HL-60 (cell line): Measurements from ENCODE around the gene CLNK.

Experiments used
- DNase-seq, 2 experiments: peaks; one replicate each; pipeline ENCODE4 v3.0.0-alpha.2; 2010 to 2020; ENCODE audit warnings: low read depth in 1 of 2, low spot score in 1 of 2
- H3K27ac ChIP-seq: fragments of 250-450 bp; sonication (Bioruptor Pico); replicated peaks from 2 replicates; pipeline ENCODE4 v1.5.1; 2020; ENCODE audit warnings: mild to moderate bottlenecking, moderate library complexity
- H3K27me3 ChIP-seq: fragments of 250-450 bp; sonication (Bioruptor Pico); 2 replicates; pipeline ENCODE4 v1.5.1; 2021; ENCODE audit warnings: mild to moderate bottlenecking, moderate library complexity; ENCODE audit not compliant: insufficient read depth, poor library complexity, severe bottlenecking
- H3K4me3 ChIP-seq: replicated peaks from 2 replicates; pipeline ENCODE4 v1.5.1; 2011; ENCODE audit warnings: mild to moderate bottlenecking, control low read depth, low read length; ENCODE audit not compliant: insufficient read depth
- GABPA ChIP-seq: IDR thresholded peaks from 2 replicates; pipeline ENCODE4 v1.6.1; 2012; ENCODE audit warnings: low read depth
- POLR2AphosphoS5 ChIP-seq: IDR thresholded peaks from 2 replicates; pipeline ENCODE4 v1.6.1; 2012; ENCODE audit warnings: low read depth
- SPI1 ChIP-seq: IDR thresholded peaks from 2 replicates; pipeline ENCODE4 v1.6.1; 2012; ENCODE audit warnings: low read depth, mild to moderate bottlenecking, borderline replicate concordance
- TF ChIP-seq, protein P1 (sequence below): IDR thresholded peaks from 2 replicates; pipeline ENCODE4 v1.6.1; 2012; ENCODE audit warnings: low read depth; ENCODE audit not compliant: insufficient replicate concordance
- TF ChIP-seq, protein P2 (sequence below): IDR thresholded peaks from one replicate; pipeline ENCODE4 v1.5.1; 2011; ENCODE audit warnings: low read length, control low read depth, inconsistent platforms; ENCODE audit not compliant: insufficient read depth

The CLNK gene

DNA sequence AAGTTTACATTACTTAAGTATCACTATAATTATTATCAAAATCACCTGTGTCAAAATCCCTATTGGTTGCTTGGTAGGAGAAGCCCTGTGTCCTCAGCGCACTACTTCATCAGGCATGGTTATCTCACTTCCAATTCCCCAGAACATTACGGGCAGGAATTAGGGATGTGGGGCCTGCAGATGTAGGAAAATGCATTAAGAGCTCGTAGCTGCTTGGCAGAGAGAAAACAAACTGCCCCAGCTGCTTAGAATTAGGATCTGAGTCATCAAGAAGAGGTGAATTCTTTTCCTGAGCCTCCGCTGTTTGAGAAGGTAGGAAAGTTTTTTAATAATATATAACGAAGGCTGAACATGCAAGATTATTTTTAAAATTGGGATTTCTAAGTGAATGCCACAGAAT, 31.1 kb upstream of the CLNK start:
- H3K27ac ChIP-seq = no peak overlapping the region
- no peak overlapping the region for H3K4me3 ChIP-seq
- no peak for DNase-seq
- no peaks in the 10 kb centered on the region for H3K27me3 ChIP-seq
- no peak for TF ChIP-seq GABPA
- TF ChIP-seq, protein P1, sequence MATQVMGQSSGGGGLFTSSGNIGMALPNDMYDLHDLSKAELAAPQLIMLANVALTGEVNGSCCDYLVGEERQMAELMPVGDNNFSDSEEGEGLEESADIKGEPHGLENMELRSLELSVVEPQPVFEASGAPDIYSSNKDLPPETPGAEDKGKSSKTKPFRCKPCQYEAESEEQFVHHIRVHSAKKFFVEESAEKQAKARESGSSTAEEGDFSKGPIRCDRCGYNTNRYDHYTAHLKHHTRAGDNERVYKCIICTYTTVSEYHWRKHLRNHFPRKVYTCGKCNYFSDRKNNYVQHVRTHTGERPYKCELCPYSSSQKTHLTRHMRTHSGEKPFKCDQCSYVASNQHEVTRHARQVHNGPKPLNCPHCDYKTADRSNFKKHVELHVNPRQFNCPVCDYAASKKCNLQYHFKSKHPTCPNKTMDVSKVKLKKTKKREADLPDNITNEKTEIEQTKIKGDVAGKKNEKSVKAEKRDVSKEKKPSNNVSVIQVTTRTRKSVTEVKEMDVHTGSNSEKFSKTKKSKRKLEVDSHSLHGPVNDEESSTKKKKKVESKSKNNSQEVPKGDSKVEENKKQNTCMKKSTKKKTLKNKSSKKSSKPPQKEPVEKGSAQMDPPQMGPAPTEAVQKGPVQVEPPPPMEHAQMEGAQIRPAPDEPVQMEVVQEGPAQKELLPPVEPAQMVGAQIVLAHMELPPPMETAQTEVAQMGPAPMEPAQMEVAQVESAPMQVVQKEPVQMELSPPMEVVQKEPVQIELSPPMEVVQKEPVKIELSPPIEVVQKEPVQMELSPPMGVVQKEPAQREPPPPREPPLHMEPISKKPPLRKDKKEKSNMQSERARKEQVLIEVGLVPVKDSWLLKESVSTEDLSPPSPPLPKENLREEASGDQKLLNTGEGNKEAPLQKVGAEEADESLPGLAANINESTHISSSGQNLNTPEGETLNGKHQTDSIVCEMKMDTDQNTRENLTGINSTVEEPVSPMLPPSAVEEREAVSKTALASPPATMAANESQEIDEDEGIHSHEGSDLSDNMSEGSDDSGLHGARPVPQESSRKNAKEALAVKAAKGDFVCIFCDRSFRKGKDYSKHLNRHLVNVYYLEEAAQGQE = no peak
- TF ChIP-seq POLR2AphosphoS5 = no peak
- TF ChIP-seq, protein P2, sequence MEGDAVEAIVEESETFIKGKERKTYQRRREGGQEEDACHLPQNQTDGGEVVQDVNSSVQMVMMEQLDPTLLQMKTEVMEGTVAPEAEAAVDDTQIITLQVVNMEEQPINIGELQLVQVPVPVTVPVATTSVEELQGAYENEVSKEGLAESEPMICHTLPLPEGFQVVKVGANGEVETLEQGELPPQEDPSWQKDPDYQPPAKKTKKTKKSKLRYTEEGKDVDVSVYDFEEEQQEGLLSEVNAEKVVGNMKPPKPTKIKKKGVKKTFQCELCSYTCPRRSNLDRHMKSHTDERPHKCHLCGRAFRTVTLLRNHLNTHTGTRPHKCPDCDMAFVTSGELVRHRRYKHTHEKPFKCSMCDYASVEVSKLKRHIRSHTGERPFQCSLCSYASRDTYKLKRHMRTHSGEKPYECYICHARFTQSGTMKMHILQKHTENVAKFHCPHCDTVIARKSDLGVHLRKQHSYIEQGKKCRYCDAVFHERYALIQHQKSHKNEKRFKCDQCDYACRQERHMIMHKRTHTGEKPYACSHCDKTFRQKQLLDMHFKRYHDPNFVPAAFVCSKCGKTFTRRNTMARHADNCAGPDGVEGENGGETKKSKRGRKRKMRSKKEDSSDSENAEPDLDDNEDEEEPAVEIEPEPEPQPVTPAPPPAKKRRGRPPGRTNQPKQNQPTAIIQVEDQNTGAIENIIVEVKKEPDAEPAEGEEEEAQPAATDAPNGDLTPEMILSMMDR = no peak
- no peak for TF ChIP-seq SPI1

DNA sequence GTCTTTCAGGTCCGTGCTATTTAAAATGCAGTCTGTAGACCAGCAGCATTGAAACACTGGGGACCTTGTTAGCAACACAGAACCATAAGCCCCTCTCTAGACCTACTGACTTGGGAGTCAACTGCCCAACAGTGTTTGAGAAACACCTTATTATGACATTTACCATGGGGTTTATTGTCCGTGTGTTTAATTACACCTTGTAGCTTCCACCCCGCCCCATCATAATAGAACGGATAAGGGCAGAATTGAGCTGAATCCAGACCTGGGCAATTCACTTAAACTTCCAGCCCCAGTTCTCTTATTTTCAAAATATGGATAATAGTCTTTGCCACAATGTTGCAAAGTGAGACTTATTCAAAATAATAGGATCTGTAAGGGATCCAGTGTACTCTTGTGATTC, 30.6 kb upstream of the CLNK start:
- DNase-seq = no peak
- Histone ChIP-seq H3K27ac (no peak overlapping the region), H3K4me3 (no peak overlapping the region), H3K27me3 (no peaks in the 10 kb centered on the region)
- TF ChIP-seq POLR2AphosphoS5 = no peak
- TF ChIP-seq, protein P1 = no peak
- TF ChIP-seq GABPA = no peak
- no peak for TF ChIP-seq SPI1
- TF ChIP-seq, protein P2 = no peak

DNA sequence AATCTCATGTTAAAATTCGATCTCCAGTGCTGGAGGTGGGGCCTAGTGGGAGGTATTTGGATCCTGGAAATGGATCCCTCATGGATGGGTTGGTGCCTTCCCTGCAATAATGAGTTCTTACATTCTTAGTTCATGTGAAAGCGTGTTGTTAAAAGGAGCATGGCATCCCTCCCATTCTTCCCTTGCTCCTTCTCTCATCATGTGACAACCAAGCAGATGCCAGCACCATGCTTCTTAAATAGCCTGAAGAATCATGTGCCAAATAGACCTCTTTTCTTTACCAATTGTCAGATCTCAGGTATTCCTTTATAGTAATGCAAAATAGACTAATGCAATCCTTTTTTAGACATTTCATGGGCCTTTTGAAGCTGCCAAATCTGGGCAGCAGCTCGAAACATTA, 29.0 kb upstream of the CLNK start:
- DNase-seq = no peak
- H3K27me3 ChIP-seq = no peaks in the 10 kb centered on the region
- no peak for TF ChIP-seq GABPA
- TF ChIP-seq, protein P1 = no peak
- TF ChIP-seq, protein P2 = no peak
- no peak for TF ChIP-seq POLR2AphosphoS5
- TF ChIP-seq SPI1 = no peak
- no peak overlapping the region for H3K27ac ChIP-seq
- H3K4me3 ChIP-seq = no peak overlapping the region
